Transverse colon (tissue), 4 donors: ENCODE results near the gene PRRT3. TPM values are rescaled to one million over a fixed set of nuclear protein-coding genes. Genes with fewer than 3 reads are reported as not detected.

Experiments
- DNase-seq: peaks from one replicate; pipeline ENCODE4 v3.0.0-alpha.2; 2019
- H3K27ac ChIP-seq, 4 donors: fragments of 200-600 bp; sonication (generic); 2 replicates each; pipeline ENCODE4 v1.5.1; 2016 to 2018; ENCODE audit warnings: inconsistent platforms in 4 of 4
- H3K27me3 ChIP-seq: fragments of 200-600 bp; sonication (generic); 2 replicates; pipeline ENCODE4 v1.5.1; 2017; ENCODE audit warnings: inconsistent platforms
- H3K36me3 ChIP-seq, 4 donors: fragments of 200-600 bp; sonication (generic); 2 replicates each; pipeline ENCODE4 v1.5.1; 2017 to 2019; ENCODE audit warnings: inconsistent platforms in 4 of 4
- H3K4me1 ChIP-seq, 4 donors: fragments of 200-600 bp; sonication (generic); 2 replicates each; pipeline ENCODE4 v1.5.1; 2017 to 2020; ENCODE audit warnings: inconsistent platforms in 4 of 4
- H3K4me3 ChIP-seq, 4 donors: fragments of 200-600 bp; sonication (generic); 1 replicate in 1 of 4; 2 replicates in 3 of 4; pipeline versions ENCODE4 v1.5.1 to v1.6.1; 2017 to 2019; ENCODE audit warnings: inconsistent platforms in 4 of 4
- H3K9me3 ChIP-seq, 2 donors: fragments of 200-600 bp; sonication (generic); 2 replicates each; pipeline ENCODE4 v1.5.1; 2017 to 2019; ENCODE audit warnings: inconsistent platforms in 2 of 2
- EP300 ChIP-seq: sonication (generic); formaldehyde crosslinking; IDR thresholded peaks from one replicate; pipeline ENCODE4 v1.6.1; 2017; ENCODE audit warnings: antibody characterized with exemption, low read depth
- POLR2A ChIP-seq: fragments of 450-650 bp; IDR thresholded peaks from one replicate; pipeline ENCODE4 v1.6.1; 2016; ENCODE audit warnings: antibody characterized with exemption, mild to moderate bottlenecking, moderate library complexity
- POLR2AphosphoS5 ChIP-seq, 3 donors: sonication (generic); formaldehyde crosslinking; IDR thresholded peaks; one replicate each; pipeline ENCODE4 v1.6.1; 2016; ENCODE audit warnings: antibody characterized with exemption in 3 of 3
- WGBS, 2 donors: methylation state at CpG; one replicate each; pipeline ENCODE4 v1.1.5; 2018; ENCODE audit warnings: low coverage in 1 of 2; 5-methylcytosine and 5-hydroxymethylcytosine counted together
- in situ Hi-C, 4 donors: fragments of 200-750 bp; cut with MboI; loops; one replicate each; pipeline versions ENCODE4 v1.15.0 to v1.15.1; 2017; ENCODE audit warnings: low sequenced_read_pairs in 3 of 4, low pct_ligation_motif_present in 1 of 4, low pct_unique_long_range_greater_than_20kb in 1 of 4
- intact Hi-C: fragments of 100-400 bp; cut with DNase I; formaldehyde crosslinking; loops from one replicate; pipeline ENCODE4 v1.15.1; 2023; ENCODE audit warnings: low total_unique reads
- total RNA-seq, 4 donors: library from RNA; depleted of rRNA; stranded (reverse); fragments of >200 nt; gene quantifications; one replicate each; pipeline ENCODE4 v1.1.0, GENCODE V29; 2016
- TF ChIP-seq, protein P1 (sequence below), 5 experiments: fragments of 200-600 bp in 3 of 5; fragments of 450-650 bp in 2 of 5; sonication (generic) in 3 of 5; IDR thresholded peaks; 1 replicate in 2 of 5; 2 replicates in 3 of 5; pipeline ENCODE4 v1.5.1; 2016 to 2017; ENCODE audit warnings: antibody characterized with exemption in 5 of 5, inconsistent platforms in 3 of 5, mild to moderate bottlenecking in 2 of 5, moderate library complexity in 1 of 5

The PRRT3 gene
- total RNA-seq, 4 donors from 2014 or later: 0.20 to 3.0 (median 1.6) TPM

DNA sequence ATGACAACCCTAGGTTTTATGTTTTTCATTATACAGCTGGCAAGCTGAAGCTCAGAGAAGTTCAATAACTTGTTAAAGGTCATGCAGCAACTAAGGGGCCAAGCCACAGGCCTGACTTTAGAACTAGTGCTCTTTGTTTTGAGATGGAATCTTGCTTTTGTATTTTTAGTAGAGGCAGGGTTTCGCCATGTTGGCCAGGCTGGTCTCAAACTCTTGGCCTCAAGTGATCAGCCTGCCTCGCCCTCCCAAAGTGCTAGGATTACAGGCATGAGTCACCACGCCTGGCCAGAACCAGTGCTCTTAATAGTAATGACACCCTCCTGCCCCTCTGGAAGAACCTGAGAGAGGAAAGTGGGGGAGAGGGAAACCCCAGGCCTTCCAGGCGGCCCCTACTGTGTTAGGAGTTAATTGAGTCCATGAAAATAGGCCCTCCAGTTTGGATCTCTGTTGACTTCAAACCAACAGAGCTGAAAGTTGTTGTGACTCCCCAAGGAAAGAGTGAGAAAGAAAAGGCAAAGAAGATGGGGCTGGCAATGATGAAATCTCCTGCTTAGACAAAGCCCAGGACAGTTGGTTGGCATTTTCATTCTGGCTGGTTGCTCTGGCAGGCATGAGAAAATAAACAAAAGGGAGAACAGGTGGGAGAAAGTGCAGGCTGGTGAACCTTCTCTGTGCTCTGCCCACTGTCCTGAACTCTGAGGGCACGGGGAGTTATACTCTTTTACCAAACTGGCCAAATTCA lies 3.6 kb upstream of the PRRT3 start:
- no peaks in the 10 kb centered on the region for H3K36me3 ChIP-seq
- H3K4me3 ChIP-seq: no peak overlapping the region
- H3K4me1 ChIP-seq: peaks cover 6 to 11% (median 9%) of the 10 kb centered on the region in 4 donors
- H3K9me3 ChIP-seq: no peaks in the 10 kb centered on the region
- TF ChIP-seq POLR2AphosphoS5 (IDR thresholded peaks at IDR 0.05): peak in 1 of 3 donors; percentile 14
- TF ChIP-seq, protein P1, sequence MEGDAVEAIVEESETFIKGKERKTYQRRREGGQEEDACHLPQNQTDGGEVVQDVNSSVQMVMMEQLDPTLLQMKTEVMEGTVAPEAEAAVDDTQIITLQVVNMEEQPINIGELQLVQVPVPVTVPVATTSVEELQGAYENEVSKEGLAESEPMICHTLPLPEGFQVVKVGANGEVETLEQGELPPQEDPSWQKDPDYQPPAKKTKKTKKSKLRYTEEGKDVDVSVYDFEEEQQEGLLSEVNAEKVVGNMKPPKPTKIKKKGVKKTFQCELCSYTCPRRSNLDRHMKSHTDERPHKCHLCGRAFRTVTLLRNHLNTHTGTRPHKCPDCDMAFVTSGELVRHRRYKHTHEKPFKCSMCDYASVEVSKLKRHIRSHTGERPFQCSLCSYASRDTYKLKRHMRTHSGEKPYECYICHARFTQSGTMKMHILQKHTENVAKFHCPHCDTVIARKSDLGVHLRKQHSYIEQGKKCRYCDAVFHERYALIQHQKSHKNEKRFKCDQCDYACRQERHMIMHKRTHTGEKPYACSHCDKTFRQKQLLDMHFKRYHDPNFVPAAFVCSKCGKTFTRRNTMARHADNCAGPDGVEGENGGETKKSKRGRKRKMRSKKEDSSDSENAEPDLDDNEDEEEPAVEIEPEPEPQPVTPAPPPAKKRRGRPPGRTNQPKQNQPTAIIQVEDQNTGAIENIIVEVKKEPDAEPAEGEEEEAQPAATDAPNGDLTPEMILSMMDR (IDR thresholded peaks at IDR 0.05): no peak
- H3K27ac ChIP-seq: peak overlapping the region in 3 of 4 donors; percentile 2 to 37 (median 8)
- intact Hi-C loops: no loop called here
- H3K27me3 ChIP-seq: no peaks in the 10 kb centered on the region
- DNase-seq: no peak
- in situ Hi-C loops: no loop called here
- 80% methylated on average over 5 of the region's 5 CpGs; no CpG with 5 or more reads in 1 of the 2 donors for WGBS, 2 donors

DNA sequence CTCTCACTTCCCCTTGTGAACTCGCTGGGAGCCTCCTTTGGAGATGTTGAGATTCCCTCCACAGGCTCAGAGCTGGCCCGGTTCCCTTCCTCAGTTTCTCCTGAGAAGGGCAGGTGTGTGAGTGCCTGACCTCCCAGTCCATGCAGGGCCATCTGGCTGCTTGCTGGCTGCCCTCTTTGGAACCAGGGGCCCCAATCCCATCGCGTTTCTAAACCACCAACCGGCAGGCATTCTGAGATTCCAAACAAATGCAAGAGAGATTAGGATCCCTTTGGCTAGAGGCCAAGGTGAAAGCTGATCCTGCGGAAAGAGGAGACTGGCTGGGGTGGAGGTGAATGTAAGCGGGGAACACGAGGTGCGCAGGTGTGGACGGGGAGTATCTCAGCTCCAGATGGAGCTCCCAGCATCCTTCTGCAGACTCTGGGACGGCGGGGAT lies 2.9 kb upstream of the PRRT3 start:
- intact Hi-C loops: no loop called here
- in situ Hi-C loops: no loop called here
- no peak overlapping the region for H3K27ac ChIP-seq
- WGBS, 2 donors: 69 to 80% methylated on average over 10 to 12 of the region's 12 CpGs
- H3K36me3 ChIP-seq: no peaks in the 10 kb centered on the region
- DNase-seq: no peak
- TF ChIP-seq POLR2AphosphoS5 (IDR thresholded peaks at IDR 0.05): no peak
- TF ChIP-seq POLR2A: no peak
- no peak for TF ChIP-seq EP300
- TF ChIP-seq, protein P1 (IDR thresholded peaks at IDR 0.05): no peak
- H3K4me1 ChIP-seq: peaks cover 6 to 11% (median 9%) of the 10 kb centered on the region in 4 donors
- H3K4me3 ChIP-seq: no peak overlapping the region
- no peaks in the 10 kb centered on the region for H3K9me3 ChIP-seq
- H3K27me3 ChIP-seq: no peaks in the 10 kb centered on the region

DNA sequence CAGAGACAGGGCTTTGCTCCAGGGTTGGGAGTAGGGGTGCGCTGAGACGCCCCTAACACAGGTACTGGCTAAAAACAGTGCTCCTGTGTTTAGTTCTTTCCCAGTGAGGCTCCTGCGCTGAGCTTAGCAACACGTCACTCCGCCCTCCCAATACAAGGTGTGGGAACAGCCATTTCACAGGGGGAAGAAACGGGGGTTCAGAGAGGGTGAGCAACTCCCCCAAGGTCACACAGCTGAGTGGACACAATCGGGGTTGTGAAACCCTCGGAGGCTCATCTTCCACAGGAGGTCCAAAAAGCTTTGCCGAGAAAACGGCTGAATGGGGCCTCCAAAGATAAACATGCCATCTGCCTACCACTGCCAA lies 628 bp downstream of the PRRT3 start:
- H3K4me3 ChIP-seq: peak overlapping the region in 3 of 4 donors; percentile 26 to 59 (median 44)
- H3K9me3 ChIP-seq: no peaks in the 10 kb centered on the region
- H3K36me3 ChIP-seq: no peaks in the 10 kb centered on the region
- in situ Hi-C loops: no loop called here
- TF ChIP-seq, protein P1 (IDR thresholded peaks at IDR 0.05): no peak
- TF ChIP-seq POLR2AphosphoS5 (IDR thresholded peaks at IDR 0.05) (no peak), POLR2A (no peak), EP300 (no peak)
- 41% methylated on average over 10 of the region's 10 CpGs; no CpG with 5 or more reads in 1 of the 2 donors for WGBS, 2 donors
- H3K27me3 ChIP-seq: no peaks in the 10 kb centered on the region
- intact Hi-C loops: no loop called here
- H3K4me1 ChIP-seq: peaks cover 9 to 26% (median 17%) of the 10 kb centered on the region in 4 donors
- H3K27ac ChIP-seq: no peak overlapping the region
- no peak for DNase-seq

DNA sequence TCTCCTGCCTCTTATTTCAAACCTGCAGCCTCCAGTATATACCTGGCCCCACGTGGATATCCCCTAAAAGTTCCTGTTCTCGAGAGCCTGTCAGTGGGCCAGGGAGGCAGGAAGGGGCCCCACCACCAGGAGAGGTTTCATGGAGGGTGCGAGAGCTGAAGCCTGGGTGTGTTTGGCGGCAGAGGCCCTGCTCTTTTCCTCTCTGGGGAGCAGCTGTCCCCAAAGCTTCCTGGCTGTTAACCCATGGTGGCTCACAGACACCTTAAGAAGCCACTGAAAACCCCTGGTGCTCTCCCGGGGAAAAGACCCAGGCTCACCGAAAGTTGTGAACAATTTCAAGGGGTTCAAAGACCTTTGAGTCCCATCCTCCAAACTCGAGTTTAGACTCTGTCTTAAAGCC lies 1.1 kb downstream of the PRRT3 start:
- H3K4me1 ChIP-seq: peaks cover 9 to 29% (median 17%) of the 10 kb centered on the region in 4 donors
- H3K27me3 ChIP-seq: no peaks in the 10 kb centered on the region
- no peak for DNase-seq
- H3K9me3 ChIP-seq: no peaks in the 10 kb centered on the region
- intact Hi-C loops: no loop called here
- WGBS, 2 donors: 41 to 43% methylated on average over 1 to 7 of the region's 7 CpGs
- in situ Hi-C loops: no loop called here
- H3K4me3 ChIP-seq: no peak overlapping the region
- H3K36me3 ChIP-seq: no peaks in the 10 kb centered on the region
- no peak for TF ChIP-seq POLR2AphosphoS5 (IDR thresholded peaks at IDR 0.05)
- no peak for TF ChIP-seq POLR2A
- TF ChIP-seq EP300: no peak
- TF ChIP-seq, protein P1 (IDR thresholded peaks at IDR 0.05): no peak
- no peak overlapping the region for H3K27ac ChIP-seq
